ENCODE measurements around the gene STRBP.

- TF ChIP-seq CTCF (IDR thresholded peaks at IDR 0.05; ENCODE audit: insufficient read depth, low read length): no peak
- TF ChIP-seq POLR2AphosphoS5 (IDR thresholded peaks at IDR 0.05; ENCODE audit: low read depth): no peak
These were observed 13.4 kb upstream of the STRBP start for GRCh38 chr9:123281659-123282350.

Data from HL-60 (cell line).